G401.6 (cell line): ENCODE results near the gene ZC3H12C.

ENCODE experiments used
- FAIRE-seq: peaks from 2 replicates; lab custom pipeline; 2012; peaks lifted over from hg19 to GRCh38; lab: Jason Lieb, UNC

Gene ZC3H12C

DNA sequence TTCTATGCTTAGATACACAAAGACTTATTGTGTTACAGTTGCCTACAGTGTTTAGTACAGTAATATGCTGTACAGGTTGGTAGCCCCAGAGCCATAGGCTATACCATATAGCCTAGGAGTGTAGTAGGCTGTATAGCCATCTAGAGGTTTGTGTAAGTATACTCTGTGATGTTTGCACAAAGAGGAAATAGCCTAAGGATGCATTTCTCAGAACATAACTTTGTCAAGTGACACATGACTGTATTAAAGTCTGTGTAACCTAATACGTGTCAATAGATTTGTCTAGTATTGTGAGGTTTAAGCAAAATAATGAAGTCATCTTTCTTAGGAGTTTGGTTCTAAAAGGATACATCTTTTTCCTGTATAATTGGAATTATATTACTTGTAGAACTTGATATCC lies 5.5 kb downstream of the ZC3H12C start:
- no peak for FAIRE-seq

DNA sequence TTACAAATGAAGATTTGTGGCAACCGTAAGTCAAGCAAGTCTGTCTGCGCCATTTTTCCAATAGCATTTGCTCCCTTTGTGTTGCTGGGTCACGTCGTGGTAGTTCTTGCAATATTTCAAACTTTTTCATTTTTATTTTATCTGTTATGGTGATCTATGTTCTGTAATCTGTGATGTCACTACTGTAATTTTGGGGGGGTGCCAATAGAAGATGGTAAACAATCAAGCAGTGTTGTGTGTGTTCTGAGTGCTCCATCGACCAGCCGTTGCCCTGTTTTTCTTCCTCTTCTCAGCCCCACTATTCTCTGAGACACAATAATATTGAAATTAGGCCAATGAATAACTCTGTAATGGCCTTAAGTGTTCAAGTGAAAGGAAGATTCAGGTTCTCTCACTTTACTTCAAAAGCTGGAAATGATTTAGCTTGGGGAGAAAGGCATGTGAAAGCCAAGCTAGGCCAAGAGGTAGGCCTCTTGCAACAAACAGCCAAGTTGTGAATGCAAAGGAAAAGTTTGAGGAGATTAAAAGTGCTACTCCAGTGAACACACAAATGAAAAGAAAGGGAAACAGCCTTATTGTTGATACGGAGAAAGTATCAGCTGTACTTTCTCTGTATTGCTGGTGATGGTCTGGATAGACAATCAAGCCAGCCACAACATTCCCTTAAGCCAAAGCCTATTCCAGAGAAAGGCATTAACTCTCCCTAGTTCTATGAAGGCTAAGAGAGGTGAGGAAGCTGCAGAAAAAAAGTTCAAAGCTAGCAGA lies 7.5 kb downstream of the ZC3H12C start:
- FAIRE-seq, result no peak

DNA sequence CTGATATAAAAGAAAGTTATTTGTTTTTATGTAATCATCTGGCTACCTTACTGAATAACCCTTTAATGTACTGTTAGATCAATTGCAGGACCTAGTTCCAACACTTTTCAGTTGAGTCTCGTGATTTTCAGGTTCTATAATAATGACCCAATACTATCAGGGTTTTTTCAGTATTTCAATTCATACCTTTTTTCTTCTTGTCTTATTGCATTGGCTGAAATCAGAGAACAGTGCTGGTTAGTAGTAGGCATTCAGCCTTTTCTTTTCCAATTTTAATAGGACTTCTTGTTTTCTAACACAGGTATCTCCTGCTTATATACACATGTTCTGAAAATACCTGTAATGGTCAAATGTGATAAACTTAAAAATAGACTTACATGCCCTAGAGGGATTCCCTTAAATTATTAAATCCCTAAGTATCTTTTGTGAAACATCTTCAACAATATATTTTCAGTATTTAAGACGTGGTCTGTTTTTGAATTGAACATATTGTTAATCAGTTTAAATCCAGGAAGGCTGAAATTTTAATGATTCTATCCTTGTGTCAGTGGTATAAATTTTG lies 13.6 kb downstream of the ZC3H12C start:
- FAIRE-seq, result no peak

DNA sequence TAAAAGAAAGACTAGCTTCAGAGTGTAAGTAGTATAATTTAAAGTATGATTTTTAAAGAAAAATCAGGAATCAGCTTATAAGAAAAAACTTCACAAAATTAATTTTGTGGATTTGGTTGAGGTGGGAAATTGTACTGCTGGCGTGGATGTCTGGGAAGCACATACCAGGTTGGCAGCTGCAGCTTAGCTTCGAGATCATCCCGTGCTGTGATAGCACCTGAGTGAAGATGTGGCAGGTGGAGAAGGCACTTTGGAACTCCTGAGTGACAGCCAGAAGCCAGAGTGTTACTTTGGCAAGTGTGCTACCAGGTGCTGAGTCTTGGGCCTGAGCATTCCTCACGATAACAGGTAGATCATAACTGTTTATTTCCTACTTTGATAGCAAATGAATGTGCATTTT lies 17.7 kb downstream of the ZC3H12C start:
- FAIRE-seq, result no peak

DNA sequence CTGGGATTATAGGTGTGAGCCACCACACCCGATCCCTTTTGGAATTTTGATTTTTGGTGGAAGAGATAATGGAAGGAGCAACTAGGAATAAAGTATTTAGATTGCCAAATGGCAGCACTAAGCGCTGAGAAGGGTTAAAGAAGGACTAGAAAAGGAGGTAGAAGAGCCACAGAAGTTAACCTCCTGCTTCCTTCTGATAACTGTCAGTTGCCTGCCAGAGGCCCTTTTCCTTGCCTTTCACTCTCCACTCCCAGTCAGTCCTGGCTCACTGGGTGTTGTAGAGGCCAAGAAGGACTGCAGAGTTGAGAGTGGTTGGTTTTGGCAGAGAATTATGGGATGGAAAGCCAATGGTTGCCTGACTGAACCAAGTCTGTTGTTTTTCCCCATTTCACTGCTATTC lies 19.3 kb downstream of the ZC3H12C start:
- FAIRE-seq, result no peak

DNA sequence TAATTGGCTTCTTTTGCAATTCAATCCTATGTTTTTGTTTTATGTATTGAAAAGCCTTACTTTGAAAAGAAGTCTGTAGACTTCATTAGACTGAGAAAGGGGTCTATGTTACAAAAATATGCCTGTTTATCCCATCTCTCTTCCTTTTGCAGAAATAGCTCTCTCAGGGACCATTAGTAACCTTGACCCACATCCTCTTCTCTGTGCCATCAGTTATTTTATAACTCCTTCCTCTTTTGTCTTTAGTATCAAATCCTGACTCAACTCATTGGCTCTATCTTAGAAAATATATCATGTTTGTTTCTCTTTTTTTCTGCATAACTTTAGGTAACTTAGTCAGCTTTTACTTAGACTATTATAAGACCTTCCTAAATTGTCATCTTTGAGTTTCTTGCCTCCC lies 20.3 kb downstream of the ZC3H12C start:
- FAIRE-seq, result no peak

DNA sequence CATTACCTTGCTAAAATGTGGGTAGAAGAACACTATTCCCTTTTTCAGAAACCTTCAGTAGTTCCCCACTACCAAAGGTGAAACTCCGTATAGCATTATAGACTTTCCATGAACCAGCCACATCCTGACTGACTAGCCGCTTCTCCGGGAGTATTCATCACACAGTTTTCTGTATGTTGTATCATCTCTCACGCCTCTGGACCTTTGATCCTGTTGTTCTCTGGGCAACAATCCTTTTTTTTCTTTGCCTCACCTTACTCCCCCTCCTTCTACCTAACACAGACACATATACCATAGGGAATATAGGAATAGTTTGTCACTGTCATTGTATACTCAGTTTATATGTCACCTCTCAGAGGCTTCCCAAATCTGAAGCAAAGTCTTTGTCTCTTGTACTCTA lies 20.8 kb downstream of the ZC3H12C start:
- FAIRE-seq, result no peak

DNA sequence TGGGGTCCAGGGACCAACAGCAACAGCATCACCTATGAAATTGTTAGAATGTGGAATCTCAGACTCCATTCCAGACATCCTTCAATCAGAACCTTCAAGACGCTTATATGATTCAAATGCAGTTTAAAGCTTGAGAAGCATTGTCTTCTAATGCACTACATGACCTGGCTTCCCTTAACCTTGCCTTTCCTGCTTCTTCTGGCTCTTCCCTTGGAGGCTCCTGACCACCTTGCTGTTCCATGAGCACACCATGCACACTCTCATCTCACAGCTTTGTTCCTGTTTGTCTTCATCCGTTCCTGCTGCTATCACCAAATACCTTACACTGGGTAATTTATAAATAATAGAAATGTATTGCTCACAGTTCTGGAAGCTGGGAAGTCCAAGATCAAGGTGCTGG lies 26.1 kb downstream of the ZC3H12C start:
- no peak for FAIRE-seq

DNA sequence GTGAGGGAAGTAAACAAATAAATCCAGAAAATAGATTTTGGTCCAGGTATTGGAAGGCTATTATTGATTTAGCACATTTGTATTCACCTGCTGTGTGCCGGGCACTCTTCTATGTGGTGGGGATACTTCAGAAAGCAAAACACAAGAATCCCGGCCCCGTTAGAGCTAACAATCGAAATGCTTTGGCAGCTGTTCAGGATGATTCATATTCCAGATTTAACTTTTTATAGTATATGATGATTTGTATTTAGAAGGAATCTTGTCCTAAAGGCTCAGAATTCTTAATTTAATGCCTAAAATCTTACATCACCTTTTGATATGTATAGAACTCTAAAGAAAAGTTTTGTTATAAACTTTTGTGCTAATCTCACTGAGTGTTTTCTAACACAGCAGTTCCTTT lies 28.0 kb downstream of the ZC3H12C start:
- no peak for FAIRE-seq

DNA sequence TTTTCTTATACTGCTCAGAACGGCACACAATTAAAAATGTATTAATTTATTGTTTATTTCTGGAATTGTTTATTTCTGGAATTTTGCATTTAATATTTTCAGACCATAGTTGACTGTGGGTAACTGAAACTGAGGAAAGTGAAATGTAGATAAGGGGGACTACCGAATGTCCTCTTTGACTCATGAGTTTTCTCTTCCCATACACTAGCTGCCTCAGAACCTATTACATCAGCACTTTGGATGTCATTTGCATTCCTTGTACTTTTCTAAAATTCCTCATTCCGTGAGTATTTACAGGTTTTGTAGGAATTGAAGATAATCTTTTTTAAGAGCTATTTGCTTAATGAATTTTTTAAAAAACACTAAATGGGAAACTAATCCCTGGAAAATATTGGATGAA lies 29.8 kb downstream of the ZC3H12C start:
- FAIRE-seq, result no peak

DNA sequence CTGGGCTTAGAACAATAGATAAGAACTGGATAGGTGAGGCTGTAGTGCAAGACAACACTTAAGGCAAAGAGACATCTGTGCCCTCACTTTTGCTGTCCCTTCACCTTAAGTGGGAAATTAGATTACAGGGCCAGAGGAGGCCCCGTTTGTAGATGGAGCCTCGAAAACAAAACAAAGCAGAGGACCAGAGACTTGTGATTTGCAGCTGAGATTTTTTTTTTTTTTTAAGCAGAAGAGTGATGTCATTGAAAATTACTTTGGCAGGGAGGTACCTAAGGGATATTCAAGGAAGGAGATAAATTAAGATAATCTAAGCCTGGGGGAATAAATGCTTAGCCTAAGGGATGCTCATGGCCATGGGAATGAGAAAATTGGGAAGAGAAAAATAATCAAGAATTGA lies 31.4 kb downstream of the ZC3H12C start:
- FAIRE-seq, result no peak

DNA sequence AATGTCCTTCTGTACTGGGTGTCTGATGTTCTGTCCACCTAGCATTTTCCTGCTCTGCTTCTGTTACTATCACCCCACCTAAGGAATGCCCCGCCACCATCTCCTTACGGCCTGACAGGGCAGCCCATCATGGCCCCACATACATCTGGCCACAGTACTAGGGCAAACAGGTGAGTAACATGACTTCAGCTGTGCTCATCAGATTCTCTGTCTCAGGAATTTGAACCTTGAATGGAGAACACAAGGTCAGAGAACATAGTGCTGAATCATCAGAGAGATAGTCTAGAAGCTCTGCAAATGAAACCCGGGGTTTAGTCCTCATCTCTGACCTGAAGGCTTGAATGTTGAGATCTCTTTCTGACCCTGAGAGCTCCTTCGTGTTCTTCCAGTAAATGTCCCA lies 32.4 kb downstream of the ZC3H12C start:
- FAIRE-seq, result no peak

DNA sequence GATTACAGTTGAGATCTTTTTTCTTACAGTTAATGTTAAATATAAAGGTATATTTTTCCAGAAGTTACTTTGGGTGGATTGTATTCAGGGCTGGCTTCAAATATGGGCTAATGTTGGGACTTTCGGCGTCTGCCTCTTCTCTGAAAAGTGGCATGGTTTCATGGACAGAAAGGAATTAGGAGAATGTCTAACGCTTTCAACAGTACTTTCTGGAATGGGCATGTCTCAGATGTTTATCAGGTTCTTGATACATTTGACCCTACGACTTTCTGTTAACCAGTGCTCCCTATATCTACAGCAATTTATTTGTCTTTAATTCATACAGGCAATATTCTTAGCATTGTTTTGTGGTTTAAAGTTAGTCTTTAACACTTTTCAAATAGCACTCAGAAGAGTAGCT lies 33.7 kb downstream of the ZC3H12C start:
- FAIRE-seq, result no peak

DNA sequence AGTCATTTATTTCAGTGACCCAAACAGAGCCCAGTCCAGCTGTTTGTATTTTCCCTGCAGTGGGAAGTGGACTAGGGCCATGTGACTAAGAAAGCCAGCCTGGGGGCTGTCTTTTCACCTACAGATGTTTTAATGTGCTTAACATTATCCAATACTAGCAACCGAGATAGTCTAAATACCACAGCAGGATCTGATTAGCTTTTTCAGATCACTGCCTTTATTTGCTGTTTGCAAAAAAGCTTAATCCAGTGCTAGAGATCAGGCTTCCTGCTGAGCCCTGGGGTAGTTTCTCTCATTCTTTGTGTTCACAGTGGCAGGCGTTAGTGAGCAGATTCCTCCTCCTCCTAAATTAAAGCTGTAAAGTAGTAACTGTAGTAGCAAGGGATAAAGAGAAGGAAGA lies 35.0 kb downstream of the ZC3H12C start:
- FAIRE-seq, result no peak

DNA sequence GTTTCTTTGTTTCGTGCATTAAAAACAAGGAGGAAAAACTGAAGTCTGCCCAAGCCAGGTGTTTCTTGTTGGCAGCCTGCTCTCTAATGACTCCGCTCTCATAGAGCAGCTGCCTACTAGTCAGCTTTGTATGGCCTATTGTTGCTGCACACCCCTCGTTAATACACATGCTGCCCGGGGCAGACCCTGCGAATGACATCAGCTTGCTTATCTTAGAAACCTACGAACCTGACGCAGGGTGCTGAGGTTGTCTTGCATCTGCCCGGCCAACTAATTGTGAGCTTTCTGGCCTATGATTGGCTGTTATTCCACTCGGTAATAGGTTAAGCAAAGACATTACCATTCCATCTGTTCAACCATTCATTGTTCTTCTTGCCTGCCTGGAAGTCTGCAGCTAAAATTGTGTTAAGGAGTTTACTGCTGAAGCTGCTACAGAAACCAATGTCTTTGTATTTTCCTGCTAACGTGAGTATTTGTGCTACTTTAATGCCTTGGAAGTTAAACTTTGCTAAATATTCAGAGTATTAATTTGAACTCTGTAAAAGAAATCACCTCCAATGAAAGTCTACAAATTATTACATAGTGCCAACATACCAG lies 37.5 kb downstream of the ZC3H12C start:
- no peak for FAIRE-seq

DNA sequence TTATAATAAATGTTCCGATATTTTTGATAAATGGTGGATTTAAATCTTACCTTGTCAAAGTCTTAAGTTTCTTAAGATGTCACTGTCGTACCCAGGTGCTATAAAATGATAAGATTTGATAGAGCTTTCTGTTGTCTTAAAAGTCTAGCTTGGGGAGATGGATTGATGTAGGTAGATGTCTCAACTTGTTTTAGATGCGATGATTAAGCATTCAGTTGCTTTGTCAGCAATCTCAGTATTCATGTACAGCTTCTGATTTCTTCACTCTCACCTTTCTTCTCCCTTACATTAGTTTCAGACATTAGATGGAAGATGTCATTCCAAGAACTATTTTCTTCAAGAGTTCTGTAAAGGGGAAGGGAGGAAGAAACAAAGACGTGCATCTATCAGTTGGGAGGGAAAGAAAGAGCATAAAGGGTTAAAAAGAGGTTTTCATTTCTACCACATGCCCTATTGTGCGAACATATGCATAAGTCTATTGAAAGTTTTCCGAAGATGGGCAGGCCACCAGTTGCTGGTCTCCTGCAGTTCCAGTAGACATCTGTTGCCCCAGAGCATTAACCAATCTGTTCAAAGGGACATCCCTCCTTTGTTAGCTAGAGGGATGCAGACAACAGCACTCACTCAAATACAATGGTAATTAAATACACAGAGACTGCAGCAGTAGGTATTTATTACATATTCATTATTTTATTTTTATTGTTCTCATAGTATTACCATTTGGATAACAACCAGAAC lies 38.4 kb downstream of the ZC3H12C start:
- FAIRE-seq, result no peak

DNA sequence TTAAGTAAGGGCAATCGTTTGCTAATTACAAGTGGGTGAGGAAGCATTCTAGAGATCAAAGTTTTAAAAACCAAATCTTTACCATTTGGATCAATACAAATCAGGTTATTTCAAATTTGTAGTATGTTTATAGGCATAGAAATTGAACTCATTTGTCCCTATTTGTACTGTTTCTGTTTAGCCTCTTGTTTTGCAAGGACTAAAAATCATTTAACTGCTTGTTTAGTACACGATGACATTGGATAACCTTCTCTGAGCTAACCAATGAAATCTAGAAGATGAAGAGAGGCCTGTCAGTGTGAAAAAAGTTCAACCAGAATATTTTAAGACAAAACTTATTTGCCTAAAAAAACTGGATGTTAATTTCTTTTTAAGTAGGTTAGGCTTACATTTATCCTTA lies 40.0 kb downstream of the ZC3H12C start:
- FAIRE-seq, result no peak

DNA sequence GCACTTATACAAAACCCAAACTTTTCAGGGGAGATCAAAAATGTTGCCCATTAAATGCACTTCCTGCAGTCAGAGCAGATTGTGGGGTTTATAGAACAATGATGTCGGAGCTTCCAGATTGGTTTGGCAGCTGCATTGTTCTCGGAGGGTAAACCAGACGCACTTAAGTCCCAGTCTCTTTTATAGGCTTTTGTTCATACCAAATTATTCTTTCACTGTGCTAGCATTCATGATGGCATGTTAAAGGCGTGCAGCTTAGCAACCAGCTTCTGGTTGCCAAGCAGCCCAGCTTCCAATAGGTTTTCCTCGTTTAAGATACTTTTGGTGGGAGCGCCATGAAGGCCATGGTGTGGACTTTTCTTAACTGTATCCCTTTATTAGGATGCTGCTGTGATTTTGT lies 40.9 kb downstream of the ZC3H12C start:
- no peak for FAIRE-seq

DNA sequence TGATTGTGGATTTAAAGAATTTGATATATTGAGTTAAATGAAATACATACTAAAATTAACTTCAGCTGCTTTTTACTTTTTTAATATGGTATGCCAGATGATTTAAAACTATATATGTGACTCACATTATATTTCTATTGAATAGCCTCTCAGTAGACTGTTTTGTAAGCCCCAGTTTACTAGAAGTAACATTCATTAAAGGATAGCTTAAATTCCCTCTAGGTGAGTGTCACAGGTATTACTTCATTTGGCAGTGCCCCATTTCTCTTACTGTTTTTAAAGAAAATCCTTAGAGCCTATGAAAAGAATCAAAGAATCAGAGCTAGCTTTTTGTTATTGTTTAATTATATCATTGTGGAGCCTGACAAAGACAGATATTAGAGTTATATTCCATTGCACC lies 48.6 kb downstream of the ZC3H12C start:
- no peak for FAIRE-seq

DNA sequence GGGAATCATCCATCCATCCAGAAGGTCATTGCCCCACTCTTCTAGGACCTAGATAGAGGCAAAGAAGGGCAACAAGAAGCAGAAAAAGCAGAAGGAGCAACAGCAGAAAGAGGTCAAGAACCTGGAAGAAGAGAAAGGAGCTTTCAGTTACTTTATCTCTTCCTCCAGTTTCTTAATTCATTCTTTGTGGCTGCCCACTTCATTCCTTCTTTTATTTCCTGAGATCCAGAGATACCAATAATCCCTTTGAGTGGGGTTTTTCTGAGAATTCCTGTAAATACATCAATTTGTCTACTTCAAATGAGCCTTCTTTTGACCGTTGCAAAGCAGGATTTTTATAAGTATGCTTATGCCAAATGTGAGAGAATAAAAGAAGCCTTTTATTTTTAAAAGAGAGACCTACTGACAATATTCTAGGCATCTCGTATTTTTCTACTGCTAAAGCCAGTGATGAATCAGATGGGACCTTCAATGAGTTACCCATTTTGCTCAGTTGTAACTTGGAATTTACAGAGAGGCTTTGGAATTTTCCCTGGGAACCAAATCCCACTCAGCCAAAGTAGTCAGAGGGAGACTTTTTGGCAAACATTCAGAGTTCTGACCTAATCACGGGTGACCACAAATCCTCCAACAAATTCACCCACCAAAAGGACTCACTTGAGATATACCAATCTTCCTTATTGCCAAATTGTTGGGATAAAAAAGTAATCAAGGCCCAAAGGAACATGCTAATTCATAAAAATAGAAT lies 54.9 kb downstream of the ZC3H12C start:
- FAIRE-seq, result no peak

DNA sequence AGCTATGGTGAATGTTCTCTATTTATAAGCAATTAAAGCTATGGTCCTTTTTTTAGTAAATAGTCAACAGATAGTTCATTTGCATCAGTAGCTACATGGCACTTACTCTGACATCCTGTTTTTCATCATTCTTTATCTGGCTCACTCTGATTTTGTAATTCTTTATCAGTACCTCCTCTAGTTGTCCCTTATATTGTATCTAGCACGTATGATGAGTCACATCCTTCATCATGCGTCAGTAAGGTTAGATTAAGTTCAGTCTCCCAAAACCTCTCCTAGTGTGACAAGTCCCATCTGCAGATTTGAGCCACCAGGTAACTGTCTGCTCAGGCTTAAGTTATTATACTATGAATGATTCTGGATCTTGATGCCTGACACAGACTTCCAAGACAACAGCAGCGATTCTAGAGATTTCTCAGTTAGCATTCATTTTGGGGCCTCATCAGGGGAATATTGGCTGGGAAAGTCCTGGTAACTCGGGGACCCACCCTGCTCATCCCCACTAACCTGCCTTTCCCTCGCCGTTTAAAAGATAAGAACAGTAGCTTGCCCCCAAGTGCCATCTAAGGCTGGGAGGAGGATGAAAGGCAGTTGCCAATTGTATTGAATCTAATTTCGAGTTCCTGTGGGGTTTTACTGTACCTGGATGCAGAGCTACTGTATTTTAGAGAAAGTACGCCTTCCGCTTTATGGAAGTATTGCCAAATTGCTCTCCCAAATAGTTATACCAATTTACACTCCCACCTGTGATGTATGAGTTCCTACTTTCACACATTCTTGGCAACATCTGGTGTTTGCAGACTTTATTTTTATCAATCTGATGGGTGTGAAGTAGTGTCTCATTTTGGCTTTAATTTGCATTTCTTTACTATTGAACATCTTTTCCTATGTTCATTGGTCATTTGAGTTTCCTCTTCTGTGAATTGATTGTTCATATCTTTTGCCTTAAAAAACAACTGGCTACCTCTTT lies 55.9 kb downstream of the ZC3H12C start:
- FAIRE-seq, result no peak
